HepG2 (cell line): ENCODE data around the gene DGUOK. TPM values are rescaled to one million over a fixed set of nuclear protein-coding genes. Genes with fewer than 3 reads are reported as not detected.

Experiments used
- ATAC-seq: fragments of 200-7000 bp; cut with Tn5 transposase; 3 replicates; pipeline ENCODE4 v1.9.1; 2020; ENCODE audit warnings: mild to moderate bottlenecking, moderate library complexity
- BruUV-seq: library from RNA; stranded (reverse); fragments of 400-500 nt; replicated peaks from 2 replicates; lab custom pipeline; 2021; lab: Mats Ljungman, UMichigan
- CTCF ChIA-PET: fragments of 300-600 bp; formaldehyde crosslinking; extraction: SDS; loops from one replicate; lab custom pipeline; 2021; ENCODE audit warnings: low total read pairs, inconsistent platforms, low intra/inter-chr PET ratio; lab: Yijun Ruan, JAX
- POLR2A ChIA-PET: fragments of 350-600 bp; sonication (Branson Sonifier 250); formaldehyde crosslinking; loops from one replicate; lab custom pipeline; 2020; ENCODE audit warnings: antibody characterized with exemption, inconsistent platforms; lab: Yijun Ruan, JAX
- DNase-seq: peaks from one replicate; pipeline ENCODE4 v3.0.0-alpha.2; 2015; ENCODE audit warnings: low spot score
- FAIRE-seq: peaks from 3 replicates; lab custom pipeline; 2011; peaks lifted over from hg19 to GRCh38; lab: Jason Lieb, UNC
- H2AFZ ChIP-seq: one replicate; pipeline ENCODE4 v1.6.1; 2011; ENCODE audit warnings: low read length, inconsistent platforms
- H3K27ac ChIP-seq: fragments of 300-600 bp; 3 replicates; pipeline ENCODE4 v1.8.0; 2011; ENCODE audit warnings: mixed run types, mild to moderate bottlenecking, mixed read lengths, low read length, inconsistent platforms; ENCODE audit not compliant: insufficient read depth; ENCODE audit errors: extremely low read length
- H3K27me3 ChIP-seq, 2 experiments: fragments of 200-600 bp in 1 of 2; 2 replicates in 1 of 2; 3 replicates in 1 of 2; pipeline versions ENCODE4 v1.6.0 to v1.8.0; 2011; ENCODE audit warnings: low read length in 2 of 2, mild to moderate bottlenecking in 2 of 2, moderate library complexity in 2 of 2, inconsistent platforms in 1 of 2; ENCODE audit not compliant: insufficient read depth in 2 of 2, control insufficient read depth in 1 of 2
- H3K36me3 ChIP-seq, 2 experiments: fragments of 200-600 bp in 1 of 2; replicated peaks in 1 of 2; 2 replicates in 1 of 2; 3 replicates in 1 of 2; pipeline versions ENCODE4 v1.5.1 to v1.8.0; 2011; ENCODE audit warnings: low read length in 2 of 2, inconsistent platforms in 1 of 2; ENCODE audit not compliant: insufficient read depth in 2 of 2, control insufficient read depth in 1 of 2
- H3K4me1 ChIP-seq: 2 replicates; pipeline ENCODE4 v1.5.1; 2012; ENCODE audit warnings: low read length, inconsistent platforms; ENCODE audit not compliant: insufficient read depth
- H3K4me2 ChIP-seq: 2 replicates; pipeline ENCODE4 v1.6.0; 2011; ENCODE audit warnings: low read depth, low read length, inconsistent platforms
- H3K4me3 ChIP-seq, 3 experiments: fragments of 200-600 bp in 1 of 3; sonication (generic), shearing (Covaris generic) in 1 of 3; replicated peaks in 1 of 3; 2 replicates each; pipeline ENCODE4 v1.5.1; 2011 to 2016; ENCODE audit warnings: low read length in 3 of 3, inconsistent platforms in 2 of 3, low read depth in 2 of 3, mild to moderate bottlenecking in 2 of 3, control low read depth in 1 of 3, mixed read lengths in 1 of 3; ENCODE audit not compliant: insufficient read depth in 1 of 3
- H3K79me2 ChIP-seq: one replicate; pipeline ENCODE4 v1.6.1; 2011; ENCODE audit warnings: low read length, inconsistent platforms; ENCODE audit not compliant: insufficient read depth
- H3K9ac ChIP-seq: 2 replicates; pipeline ENCODE4 v1.6.0; 2011; ENCODE audit warnings: mild to moderate bottlenecking, low read depth, low read length, inconsistent platforms; ENCODE audit not compliant: insufficient read depth
- H3K9me3 ChIP-seq: 2 replicates; pipeline ENCODE4 v1.5.1; 2012; ENCODE audit warnings: mild to moderate bottlenecking, low read length
- H4K20me1 ChIP-seq: 2 replicates; pipeline ENCODE4 v1.6.0; 2011; ENCODE audit warnings: inconsistent platforms, mild to moderate bottlenecking, low read length, moderate library complexity; ENCODE audit not compliant: insufficient read depth
- CEBPB ChIP-seq: IDR thresholded peaks from 2 replicates; pipeline ENCODE4 v1.6.1; 2011; ENCODE audit warnings: low read depth, low read length, improper control_type of control experiment, borderline replicate concordance
- MAFF ChIP-seq: IDR thresholded peaks from 2 replicates; pipeline ENCODE4 v1.6.1; 2011; ENCODE audit warnings: low read depth, low read length, improper control_type of control experiment
- MLLT10 ChIP-seq: sonication (generic); formaldehyde crosslinking; IDR thresholded peaks from 2 replicates; pipeline ENCODE4 v1.4.0; 2020; ENCODE audit warnings: missing genetic modification reagents
- RBFOX2 ChIP-seq: fragments of 200-400 bp; formaldehyde crosslinking; IDR thresholded peaks from 2 replicates; pipeline ENCODE4 v1.6.1; 2017; ENCODE audit warnings: low read depth, mild to moderate bottlenecking, low read length
- ZNF737 ChIP-seq: sonication (generic); formaldehyde crosslinking; IDR thresholded peaks from 2 replicates; pipeline ENCODE4 v1.5.0; 2020; ENCODE audit warnings: missing genetic modification reagents, mild to moderate bottlenecking, borderline replicate concordance
- ZUFSP ChIP-seq: sonication (generic); formaldehyde crosslinking; IDR thresholded peaks from 2 replicates; pipeline ENCODE4 v1.9.0; 2021; ENCODE audit warnings: missing genetic modification reagents, mild to moderate bottlenecking, borderline replicate concordance
- WGBS: methylation state at CpG from one replicate; pipeline ENCODE4 v1.1.6; 2017; ENCODE audit warnings: low lambda C conversion rate; 5-methylcytosine and 5-hydroxymethylcytosine counted together
- in situ Hi-C: cut with HindIII; loops from 2 replicates; pipeline ENCODE4 v1.10.0; 2017; ENCODE audit warnings: low pct_unique_long_range_greater_than_20kb; ENCODE audit not compliant: extremely low pct_ligation_motif_present
- intact Hi-C: fragments of 100-400 bp; cut with micrococcal nuclease; formaldehyde crosslinking; loops from one replicate; pipeline ENCODE4 v1.10.0; 2022; ENCODE audit not compliant: unreplicated experiment
- polyA plus RNA-seq, 8 experiments: library from polyadenylated mRNA; depleted of rRNA in 3 of 8; stranded (reverse) in 7 of 8; unstranded in 1 of 8; fragments of >200 nt; fragmentation: Illumina TruSeq in 4 of 8; extraction: Trizol in 4 of 8; gene quantifications; 2 replicates each; pipeline versions ENCODE4 v1.2.1 to v1.2.3, GENCODE V29; 2011 to 2016; ENCODE audit warnings: low read depth in 4 of 8, missing spikeins in 1 of 8, mixed read lengths in 1 of 8; ENCODE audit not compliant: insufficient read depth in 1 of 8
- total RNA-seq, 5 experiments: library from RNA; depleted of rRNA; stranded (reverse); fragments of >200 nt; fragmentation: Illumina TruSeq; extraction: Trizol; gene quantifications; 2 replicates each; pipeline ENCODE4 v1.2.3, GENCODE V29; 2016; ENCODE audit warnings: low read depth in 1 of 5
- TF ChIP-seq, protein P1 (sequence below): sonication (generic); formaldehyde crosslinking; IDR thresholded peaks from 2 replicates; pipeline ENCODE4 v1.8.1; 2022; ENCODE audit warnings: mild to moderate bottlenecking, missing genetic modification reagents
- TF ChIP-seq, protein P2 (sequence below), 2 experiments: IDR thresholded peaks; 2 replicates each; pipeline ENCODE4 v1.6.1; 2011 to 2012; ENCODE audit warnings: low read length in 2 of 2, borderline replicate concordance in 1 of 2, low read depth in 1 of 2, mild to moderate bottlenecking in 1 of 2, moderate library complexity in 1 of 2

DGUOK gene
- total and polyA plus RNA-seq, 2 of the 13 experiments (the other 11 are each of a cell fraction or from before 2014, with no cell fraction given), result 105 to 137 TPM

GRCh38 chr2:73928963-73929347 lies 2.3 kb downstream of the DGUOK start:
- no TSS peak for BruUV-seq
- H3K9me3 ChIP-seq, result no peaks in the 10 kb centered on the region
- peak overlapping the region; percentile 86 for H3K4me2 ChIP-seq
- peaks cover 6% of the 10 kb centered on the region; the same call in 1 of the 2 replicates for H4K20me1 ChIP-seq
- ChIA-PET POLR2A (no interaction called here), CTCF (no interaction called here)
- FAIRE-seq, result no peak
- H3K4me1 ChIP-seq, result peaks cover 51% of the 10 kb centered on the region
- peaks cover 64% of the 10 kb centered on the region for H3K79me2 ChIP-seq
- intact Hi-C loops (loop anchor here (5.0 to 10.0 kb wide), 2 partner anchors 53 to 196 kb away; partner anchors contain the start of gene TET3), in situ Hi-C loops (no loop called here)
- 94% methylated on average over 2 of the region's 2 CpGs for WGBS
- peaks cover 8 to 22% of the 10 kb centered on the region in 2 experiments for H3K36me3 ChIP-seq
- H3K27me3 ChIP-seq, result no peaks in the 10 kb centered on the region; a peak in 1 of 5 replicates
- no peak overlapping the region for H3K27ac ChIP-seq
- TF ChIP-seq ZUFSP (CRISPR knock-in tag), result no peak
- peak; percentile 38; the same call in 1 of the 2 replicates for TF ChIP-seq CEBPB
- ATAC-seq, result no peak
- H2AFZ ChIP-seq, result no peak overlapping the region
- DNase-seq, result no peak
- no peak overlapping the region for H3K9ac ChIP-seq
- no peak overlapping the region for H3K4me3 ChIP-seq

DNA sequence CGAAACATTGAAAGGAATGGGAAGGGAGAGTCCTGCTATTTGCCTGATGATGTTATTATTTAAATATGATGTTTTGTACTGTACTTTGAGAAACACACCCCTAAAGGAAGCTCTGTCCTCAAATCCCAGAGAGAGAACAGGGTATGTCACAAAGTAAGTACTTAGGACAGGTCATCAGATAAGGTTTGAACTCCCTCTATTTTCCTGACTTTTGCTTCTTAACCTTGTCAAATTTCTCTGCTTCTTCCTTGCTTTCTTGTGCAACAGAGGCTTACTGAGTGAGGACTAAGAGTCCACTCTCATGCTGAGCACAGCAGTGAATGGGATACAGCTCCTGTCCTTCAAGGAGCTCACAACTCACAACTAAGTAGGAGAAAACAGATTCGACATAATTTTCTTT lies 3.7 kb downstream of the DGUOK start:
- Histone ChIP-seq H4K20me1 (peaks cover 6% of the 10 kb centered on the region; the same call in 1 of the 2 replicates), H3K9me3 (no peaks in the 10 kb centered on the region), H3K27me3 (no peaks in the 10 kb centered on the region; a peak in 1 of 5 replicates), H3K9ac (no peak overlapping the region), H2AFZ (no peak overlapping the region), H3K4me1 (peaks cover 51% of the 10 kb centered on the region), H3K79me2 (peaks cover 69% of the 10 kb centered on the region), H3K4me2 (no peak overlapping the region; the same call in 1 of the 2 replicates), H3K36me3 (peaks cover 12 to 27% of the 10 kb centered on the region in 2 experiments), H3K27ac (no peak overlapping the region), H3K4me3 (no peak overlapping the region)
- in situ Hi-C loops (no loop called here), intact Hi-C loops (no loop called here)
- BruUV-seq, result no TSS peak
- FAIRE-seq (no peak), ATAC-seq (no peak), DNase-seq (no peak)
- ChIA-PET CTCF (no interaction called here), POLR2A (no interaction called here)
- whole genome bisulfite sequencing, result 87% methylated on average over 2 of the region's 2 CpGs
- TF ChIP-seq MLLT10 (CRISPR knock-in tag), result no peak
- TF ChIP-seq, protein P1, sequence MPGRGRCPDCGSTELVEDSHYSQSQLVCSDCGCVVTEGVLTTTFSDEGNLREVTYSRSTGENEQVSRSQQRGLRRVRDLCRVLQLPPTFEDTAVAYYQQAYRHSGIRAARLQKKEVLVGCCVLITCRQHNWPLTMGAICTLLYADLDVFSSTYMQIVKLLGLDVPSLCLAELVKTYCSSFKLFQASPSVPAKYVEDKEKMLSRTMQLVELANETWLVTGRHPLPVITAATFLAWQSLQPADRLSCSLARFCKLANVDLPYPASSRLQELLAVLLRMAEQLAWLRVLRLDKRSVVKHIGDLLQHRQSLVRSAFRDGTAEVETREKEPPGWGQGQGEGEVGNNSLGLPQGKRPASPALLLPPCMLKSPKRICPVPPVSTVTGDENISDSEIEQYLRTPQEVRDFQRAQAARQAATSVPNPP (CRISPR knock-in tag), result no peak
- no peak for TF ChIP-seq MAFF
- no peak for TF ChIP-seq ZNF737 (CRISPR knock-in tag)
- TF ChIP-seq, protein P2, sequence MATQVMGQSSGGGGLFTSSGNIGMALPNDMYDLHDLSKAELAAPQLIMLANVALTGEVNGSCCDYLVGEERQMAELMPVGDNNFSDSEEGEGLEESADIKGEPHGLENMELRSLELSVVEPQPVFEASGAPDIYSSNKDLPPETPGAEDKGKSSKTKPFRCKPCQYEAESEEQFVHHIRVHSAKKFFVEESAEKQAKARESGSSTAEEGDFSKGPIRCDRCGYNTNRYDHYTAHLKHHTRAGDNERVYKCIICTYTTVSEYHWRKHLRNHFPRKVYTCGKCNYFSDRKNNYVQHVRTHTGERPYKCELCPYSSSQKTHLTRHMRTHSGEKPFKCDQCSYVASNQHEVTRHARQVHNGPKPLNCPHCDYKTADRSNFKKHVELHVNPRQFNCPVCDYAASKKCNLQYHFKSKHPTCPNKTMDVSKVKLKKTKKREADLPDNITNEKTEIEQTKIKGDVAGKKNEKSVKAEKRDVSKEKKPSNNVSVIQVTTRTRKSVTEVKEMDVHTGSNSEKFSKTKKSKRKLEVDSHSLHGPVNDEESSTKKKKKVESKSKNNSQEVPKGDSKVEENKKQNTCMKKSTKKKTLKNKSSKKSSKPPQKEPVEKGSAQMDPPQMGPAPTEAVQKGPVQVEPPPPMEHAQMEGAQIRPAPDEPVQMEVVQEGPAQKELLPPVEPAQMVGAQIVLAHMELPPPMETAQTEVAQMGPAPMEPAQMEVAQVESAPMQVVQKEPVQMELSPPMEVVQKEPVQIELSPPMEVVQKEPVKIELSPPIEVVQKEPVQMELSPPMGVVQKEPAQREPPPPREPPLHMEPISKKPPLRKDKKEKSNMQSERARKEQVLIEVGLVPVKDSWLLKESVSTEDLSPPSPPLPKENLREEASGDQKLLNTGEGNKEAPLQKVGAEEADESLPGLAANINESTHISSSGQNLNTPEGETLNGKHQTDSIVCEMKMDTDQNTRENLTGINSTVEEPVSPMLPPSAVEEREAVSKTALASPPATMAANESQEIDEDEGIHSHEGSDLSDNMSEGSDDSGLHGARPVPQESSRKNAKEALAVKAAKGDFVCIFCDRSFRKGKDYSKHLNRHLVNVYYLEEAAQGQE (IDR thresholded peaks at IDR 0.05; ENCODE audit: borderline replicate concordance in 1 of 2, low read depth in 1 of 2, low read length in 2 of 2), result no peak
- TF ChIP-seq RBFOX2, result peak; percentile 43; the same call in 1 of the 2 replicates
